Liver (tissue), 9 donors: ENCODE measurements around the gene PMM2. TPM values are rescaled to one million over a fixed set of nuclear protein-coding genes. Genes with fewer than 3 reads are reported as not detected.

Experiments
- DNase-seq: peaks from one replicate; pipeline ENCODE4 v3.0.0-alpha.2; 2017; ENCODE audit warnings: low spot score
- H3K27ac ChIP-seq, 2 donors: one replicate each; pipeline ENCODE4 v1.7.0; 2013; ENCODE audit warnings: inconsistent platforms in 2 of 2, low read length in 2 of 2, control low read depth in 1 of 2, low read depth in 1 of 2, mild to moderate bottlenecking in 1 of 2
- H3K27me3 ChIP-seq, 4 donors: one replicate each; pipeline versions ENCODE4 v1.6.1 to v1.7.0; 2013; ENCODE audit warnings: low read length in 3 of 4, inconsistent platforms in 1 of 4, mild to moderate bottlenecking in 1 of 4, moderate library complexity in 1 of 4; ENCODE audit not compliant: control insufficient read depth in 4 of 4, insufficient read depth in 4 of 4
- H3K36me3 ChIP-seq, 4 donors: one replicate each; pipeline versions ENCODE4 v1.6.1 to v1.7.0; 2013; ENCODE audit warnings: low read length in 3 of 4, mild to moderate bottlenecking in 3 of 4, low read depth in 1 of 4, moderate library complexity in 1 of 4; ENCODE audit not compliant: control insufficient read depth in 4 of 4, insufficient read depth in 3 of 4
- H3K4me1 ChIP-seq, 4 donors: one replicate each; pipeline versions ENCODE4 v1.6.1 to v1.7.0; 2013; ENCODE audit warnings: low read length in 3 of 4, mild to moderate bottlenecking in 3 of 4, moderate library complexity in 1 of 4; ENCODE audit not compliant: control insufficient read depth in 4 of 4, insufficient read depth in 4 of 4
- H3K4me3 ChIP-seq, 3 donors: one replicate each; pipeline versions ENCODE4 v1.6.1 to v1.7.0; 2013; ENCODE audit warnings: low read length in 3 of 3, control low read depth in 1 of 3, low read depth in 1 of 3, mild to moderate bottlenecking in 1 of 3
- H3K9ac ChIP-seq, 2 donors: one replicate each; pipeline ENCODE4 v1.7.0; 2013; ENCODE audit warnings: low read length in 2 of 2, mild to moderate bottlenecking in 2 of 2, moderate library complexity in 2 of 2, control low read depth in 1 of 2, low read depth in 1 of 2
- H3K9me3 ChIP-seq, 4 donors: one replicate each; pipeline versions ENCODE4 v1.6.1 to v1.7.0; 2013; ENCODE audit warnings: low read length in 3 of 4; ENCODE audit not compliant: control insufficient read depth in 4 of 4
- ATF3 ChIP-seq: IDR thresholded peaks from 2 replicates; pipeline ENCODE4 v1.6.1; 2016; ENCODE audit warnings: antibody characterized with exemption
- EGR1 ChIP-seq, 2 donors: IDR thresholded peaks; 2 replicates each; pipeline ENCODE4 v1.6.1; 2016 to 2018; ENCODE audit warnings: antibody characterized with exemption in 2 of 2, low read depth in 2 of 2
- FOXA1 ChIP-seq: IDR thresholded peaks from 2 replicates; pipeline ENCODE4 v1.6.1; 2016; ENCODE audit warnings: antibody characterized with exemption
- FOXA2 ChIP-seq: IDR thresholded peaks from 2 replicates; pipeline ENCODE4 v1.6.1; 2016; ENCODE audit warnings: antibody characterized with exemption
- GABPA ChIP-seq, 2 donors: IDR thresholded peaks in 1 of 2; conservative IDR thresholded peaks in 1 of 2; 2 replicates each; pipeline ENCODE4 v1.6.1; 2016; ENCODE audit warnings: antibody characterized with exemption in 2 of 2, mild to moderate bottlenecking in 1 of 2, moderate library complexity in 1 of 2
- HNF4A ChIP-seq, 2 donors: conservative IDR thresholded peaks; 2 replicates each; pipeline ENCODE4 v1.6.1; 2016; ENCODE audit warnings: antibody characterized with exemption in 2 of 2, mild to moderate bottlenecking in 2 of 2
- HNF4G ChIP-seq: IDR thresholded peaks from 2 replicates; pipeline ENCODE4 v1.6.1; 2016; ENCODE audit warnings: antibody characterized with exemption
- JUND ChIP-seq, 2 donors: IDR thresholded peaks; 2 replicates each; pipeline ENCODE4 v1.6.1; 2016; ENCODE audit warnings: antibody characterized with exemption in 2 of 2
- MAX ChIP-seq: IDR thresholded peaks from 2 replicates; pipeline ENCODE4 v1.6.1; 2016; ENCODE audit warnings: antibody characterized with exemption
- NR2F2 ChIP-seq: IDR thresholded peaks from 2 replicates; pipeline ENCODE4 v1.6.1; 2016; ENCODE audit warnings: antibody characterized with exemption
- RAD21 ChIP-seq, 2 donors: IDR thresholded peaks; 2 replicates each; pipeline ENCODE4 v1.6.1; 2016; ENCODE audit warnings: antibody characterized with exemption in 2 of 2, mild to moderate bottlenecking in 2 of 2
- RXRA ChIP-seq, 2 donors: IDR thresholded peaks; 2 replicates each; pipeline ENCODE4 v1.6.1; 2017 to 2018; ENCODE audit warnings: antibody characterized with exemption in 2 of 2, mild to moderate bottlenecking in 1 of 2
- SP1 ChIP-seq: IDR thresholded peaks from 2 replicates; pipeline ENCODE4 v1.6.1; 2018; ENCODE audit warnings: antibody characterized with exemption, mild to moderate bottlenecking
- TAF1 ChIP-seq: conservative IDR thresholded peaks from 2 replicates; pipeline ENCODE4 v1.6.1; 2016; ENCODE audit warnings: antibody characterized with exemption, mild to moderate bottlenecking
- YY1 ChIP-seq: IDR thresholded peaks from 2 replicates; pipeline ENCODE4 v1.6.1; 2016; ENCODE audit warnings: antibody characterized with exemption, mild to moderate bottlenecking
- ZBTB33 ChIP-seq: IDR thresholded peaks from 2 replicates; pipeline ENCODE4 v1.6.1; 2016; ENCODE audit warnings: antibody characterized with exemption
- WGBS: extraction: QIAGEN DNeasy Blood & Tissue Kit; methylation state at CpG from one replicate; pipeline ENCODE4 v1.1.7; 2013; 5-methylcytosine and 5-hydroxymethylcytosine counted together
- polyA plus RNA-seq, 2 donors: library from polyadenylated mRNA; stranded (reverse) in 1 of 2; unstranded in 1 of 2; fragments of 200-250 nt in 1 of 2; fragments of >200 nt in 1 of 2; fragmentation: Nextera tagmentation in 1 of 2; extraction: Ambion mirVana in 1 of 2; gene quantifications; one replicate each; pipeline versions ENCODE4 v1.2.1 to v1.2.3, GENCODE V29; 2013 to 2015
- total RNA-seq, 2 donors: library from RNA; depleted of rRNA; stranded (reverse); fragments of >200 nt; gene quantifications; one replicate each; pipeline ENCODE4 v1.2.3, GENCODE V29; 2014
- TF ChIP-seq, protein P1 (sequence below): IDR thresholded peaks from 2 replicates; pipeline ENCODE4 v1.6.1; 2016; ENCODE audit warnings: antibody characterized with exemption, mild to moderate bottlenecking
- TF ChIP-seq, protein P2 (sequence below): fragments of 150-350 bp; IDR thresholded peaks from 2 replicates; pipeline ENCODE4 v1.5.1; 2017; ENCODE audit warnings: improper control_type of control experiment, low read depth, low read length; ENCODE audit not compliant: missing input control
- donor health status: healthy.
- donor health status: healthy.
- donor health status: healthy.
- donor health status: healthy.
- donor health status: healthy.

Gene PMM2
- total and polyA plus RNA-seq, 4 donors = 6.8 to 38.9 (median 30.0) TPM

GRCh38 chr16:8859913-8860881 is 62.6 kb downstream of the PMM2 start:
- Histone ChIP-seq H3K4me1 (peaks cover 20 to 59% (median 46%) of the 10 kb centered on the region in 4 donors), H3K9me3 (no peaks in the 10 kb centered on the region), H3K27ac (peak overlapping the region; percentile 85 to 93), H3K9ac (no peak overlapping the region), H3K4me3 (peak overlapping the region; percentile 45 to 75 (median 54)), H3K27me3 (no peaks in the 10 kb centered on the region), H3K36me3 (peaks cover 7 to 26% (median 9%) of the 10 kb centered on the region in 4 donors)
- DNase-seq = no peak
- 37% methylated on average over 25 of the region's 25 CpGs for WGBS
- peak; percentile 66 for TF ChIP-seq ATF3
- TF ChIP-seq JUND (IDR thresholded peaks at IDR 0.05) = peak; percentile 43 to 56
- TF ChIP-seq GABPA (IDR thresholded peaks at IDR 0.05 in 1 of 2, conservative IDR thresholded peaks at IDR 0.05 in 1 of 2) = no peak
- peak; percentile 62 for TF ChIP-seq YY1
- peak; percentile 69 for TF ChIP-seq ZBTB33
- peak in 1 of 2 donors; percentile 48 for TF ChIP-seq EGR1 (IDR thresholded peaks at IDR 0.05; ENCODE audit: low read depth in 2 of 2)
- TF ChIP-seq NR2F2 = peak; percentile 99
- TF ChIP-seq RXRA (IDR thresholded peaks at IDR 0.05) = peak; percentile 88 to 91
- peak; percentile 49 to 58 for TF ChIP-seq RAD21 (IDR thresholded peaks at IDR 0.05)
- TF ChIP-seq MAX = peak; percentile 52
- TF ChIP-seq SP1 = peak; percentile 85
- TF ChIP-seq FOXA2 = peak; percentile 8
- TF ChIP-seq HNF4G = no peak
- TF ChIP-seq TAF1 = no peak
- peak; percentile 66 to 73 for TF ChIP-seq HNF4A (conservative IDR thresholded peaks at IDR 0.05)
- TF ChIP-seq, protein P1, sequence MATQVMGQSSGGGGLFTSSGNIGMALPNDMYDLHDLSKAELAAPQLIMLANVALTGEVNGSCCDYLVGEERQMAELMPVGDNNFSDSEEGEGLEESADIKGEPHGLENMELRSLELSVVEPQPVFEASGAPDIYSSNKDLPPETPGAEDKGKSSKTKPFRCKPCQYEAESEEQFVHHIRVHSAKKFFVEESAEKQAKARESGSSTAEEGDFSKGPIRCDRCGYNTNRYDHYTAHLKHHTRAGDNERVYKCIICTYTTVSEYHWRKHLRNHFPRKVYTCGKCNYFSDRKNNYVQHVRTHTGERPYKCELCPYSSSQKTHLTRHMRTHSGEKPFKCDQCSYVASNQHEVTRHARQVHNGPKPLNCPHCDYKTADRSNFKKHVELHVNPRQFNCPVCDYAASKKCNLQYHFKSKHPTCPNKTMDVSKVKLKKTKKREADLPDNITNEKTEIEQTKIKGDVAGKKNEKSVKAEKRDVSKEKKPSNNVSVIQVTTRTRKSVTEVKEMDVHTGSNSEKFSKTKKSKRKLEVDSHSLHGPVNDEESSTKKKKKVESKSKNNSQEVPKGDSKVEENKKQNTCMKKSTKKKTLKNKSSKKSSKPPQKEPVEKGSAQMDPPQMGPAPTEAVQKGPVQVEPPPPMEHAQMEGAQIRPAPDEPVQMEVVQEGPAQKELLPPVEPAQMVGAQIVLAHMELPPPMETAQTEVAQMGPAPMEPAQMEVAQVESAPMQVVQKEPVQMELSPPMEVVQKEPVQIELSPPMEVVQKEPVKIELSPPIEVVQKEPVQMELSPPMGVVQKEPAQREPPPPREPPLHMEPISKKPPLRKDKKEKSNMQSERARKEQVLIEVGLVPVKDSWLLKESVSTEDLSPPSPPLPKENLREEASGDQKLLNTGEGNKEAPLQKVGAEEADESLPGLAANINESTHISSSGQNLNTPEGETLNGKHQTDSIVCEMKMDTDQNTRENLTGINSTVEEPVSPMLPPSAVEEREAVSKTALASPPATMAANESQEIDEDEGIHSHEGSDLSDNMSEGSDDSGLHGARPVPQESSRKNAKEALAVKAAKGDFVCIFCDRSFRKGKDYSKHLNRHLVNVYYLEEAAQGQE = peak; percentile 47
- no peak for TF ChIP-seq FOXA1
- TF ChIP-seq, protein P2, sequence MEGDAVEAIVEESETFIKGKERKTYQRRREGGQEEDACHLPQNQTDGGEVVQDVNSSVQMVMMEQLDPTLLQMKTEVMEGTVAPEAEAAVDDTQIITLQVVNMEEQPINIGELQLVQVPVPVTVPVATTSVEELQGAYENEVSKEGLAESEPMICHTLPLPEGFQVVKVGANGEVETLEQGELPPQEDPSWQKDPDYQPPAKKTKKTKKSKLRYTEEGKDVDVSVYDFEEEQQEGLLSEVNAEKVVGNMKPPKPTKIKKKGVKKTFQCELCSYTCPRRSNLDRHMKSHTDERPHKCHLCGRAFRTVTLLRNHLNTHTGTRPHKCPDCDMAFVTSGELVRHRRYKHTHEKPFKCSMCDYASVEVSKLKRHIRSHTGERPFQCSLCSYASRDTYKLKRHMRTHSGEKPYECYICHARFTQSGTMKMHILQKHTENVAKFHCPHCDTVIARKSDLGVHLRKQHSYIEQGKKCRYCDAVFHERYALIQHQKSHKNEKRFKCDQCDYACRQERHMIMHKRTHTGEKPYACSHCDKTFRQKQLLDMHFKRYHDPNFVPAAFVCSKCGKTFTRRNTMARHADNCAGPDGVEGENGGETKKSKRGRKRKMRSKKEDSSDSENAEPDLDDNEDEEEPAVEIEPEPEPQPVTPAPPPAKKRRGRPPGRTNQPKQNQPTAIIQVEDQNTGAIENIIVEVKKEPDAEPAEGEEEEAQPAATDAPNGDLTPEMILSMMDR = no peak
